Measurements from ENCODE around the gene ZPBP2.

GRCh38 chr17:39841134-39841683, 26.8 kb upstream of the ZPBP2 start:
- TF ChIP-seq CTCF (IDR thresholded peaks at IDR 0.05), result no peak
- TF ChIP-seq EP300 (IDR thresholded peaks at IDR 0.05), result no peak
- no peak for TF ChIP-seq POLR2A (IDR thresholded peaks at IDR 0.05)
